PC-9 (cell line): ENCODE results near the gene MAN2A1. TPM values are rescaled to one million over a fixed set of nuclear protein-coding genes. Genes with fewer than 3 reads are reported as not detected.

Source experiments
- BruUV-seq: library from RNA; stranded (reverse); fragments of 400-500 nt; replicated peaks from 2 replicates; lab custom pipeline; 2021; lab: Mats Ljungman, UMichigan
- CTCF ChIA-PET: fragments of 300-600 bp; sonication (Branson Sonifier 250); formaldehyde crosslinking; loops from one replicate; lab custom pipeline; 2022; ENCODE audit warnings: antibody characterized with exemption; lab: Charles Lee
- POLR2A ChIA-PET: fragments of 300-600 bp; sonication (Branson Sonifier 250); formaldehyde crosslinking; loops from one replicate; lab custom pipeline; 2022; ENCODE audit warnings: antibody characterized with exemption; ENCODE audit not compliant: unreplicated experiment; lab: Charles Lee
- DNase-seq, 2 experiments: peaks; one replicate each; pipeline versions ENCODE4 v3.0.0 to v3.0.0-alpha.2; 2015 to 2022; ENCODE audit warnings: mixed read lengths in 1 of 2
- H2AFZ ChIP-seq: fragments of 200-600 bp; sonication (generic); 2 replicates; pipeline ENCODE4 v1.8.1; 2017; ENCODE audit warnings: antibody characterized with exemption
- H3F3A ChIP-seq: fragments of 200-600 bp; sonication (generic); 2 replicates; pipeline ENCODE4 v1.8.1; 2017; ENCODE audit warnings: antibody characterized with exemption, mild to moderate bottlenecking, low read depth; ENCODE audit not compliant: insufficient read depth
- H3K27ac ChIP-seq: fragments of 200-600 bp; sonication (generic); 2 replicates; pipeline ENCODE4 v1.6.1; 2016; ENCODE audit warnings: mixed run types
- H3K27me3 ChIP-seq: fragments of 200-600 bp; sonication (generic); 2 replicates; pipeline ENCODE4 v1.6.1; 2016; ENCODE audit warnings: low read depth, mixed run types; ENCODE audit not compliant: insufficient read depth
- H3K36me3 ChIP-seq: fragments of 200-600 bp; sonication (generic); 2 replicates; pipeline ENCODE4 v1.6.1; 2016; ENCODE audit warnings: low read depth, mixed run types
- H3K4me1 ChIP-seq: fragments of 200-600 bp; sonication (generic); replicated peaks from 2 replicates; pipeline ENCODE4 v1.6.1; 2016; ENCODE audit warnings: mixed run types; ENCODE audit not compliant: insufficient read depth
- H3K4me2 ChIP-seq: fragments of 200-600 bp; sonication (generic); 2 replicates; pipeline ENCODE4 v1.6.1; 2017; ENCODE audit warnings: mixed run types
- H3K4me3 ChIP-seq: fragments of 200-600 bp; sonication (generic); 2 replicates; pipeline ENCODE4 v1.6.1; 2016; ENCODE audit warnings: mixed run types
- H3K79me2 ChIP-seq: fragments of 200-600 bp; sonication (generic); 2 replicates; pipeline ENCODE4 v1.6.1; 2017; ENCODE audit warnings: low read depth, mixed run types
- H3K9me2 ChIP-seq: fragments of 200-600 bp; sonication (generic); 2 replicates; pipeline ENCODE4 v1.8.1; 2017; ENCODE audit warnings: mild to moderate bottlenecking; ENCODE audit not compliant: insufficient read depth
- H3K9me3 ChIP-seq: fragments of 200-600 bp; sonication (generic); 2 replicates; pipeline ENCODE4 v1.8.1; 2016; ENCODE audit warnings: low read depth; ENCODE audit not compliant: insufficient read depth
- H4K20me1 ChIP-seq: fragments of 200-600 bp; sonication (generic); 2 replicates; pipeline ENCODE4 v1.8.1; 2017; ENCODE audit not compliant: insufficient read depth
- CTCF ChIP-seq: fragments of 200-600 bp; sonication (generic); conservative IDR thresholded peaks from 2 replicates; pipeline ENCODE4 v1.6.1; 2017; ENCODE audit warnings: mixed run types, antibody characterized with exemption, mild to moderate bottlenecking, moderate library complexity
- EZH2 ChIP-seq: fragments of 200-600 bp; sonication (generic); IDR thresholded peaks from 2 replicates; pipeline ENCODE4 v1.8.0; 2017; ENCODE audit warnings: antibody characterized with exemption, low read depth
- intact Hi-C: fragments of 100-400 bp; cut with micrococcal nuclease; formaldehyde crosslinking; loops from one replicate; pipeline ENCODE4 v1.10.0; 2022; ENCODE audit not compliant: unreplicated experiment
- total RNA-seq: library from RNA; stranded (reverse); gene quantifications from 2 replicates; pipeline ENCODE4 v1.2.3, GENCODE V29; 2021

The MAN2A1 gene
- total RNA-seq, 1 experiment from 2014 or later: 27.3 TPM

- Histone ChIP-seq H2AFZ (no peak overlapping the region), H3F3A (no peaks in the 10 kb centered on the region), H3K4me2 (no peak overlapping the region), H3K9me3 (no peaks in the 10 kb centered on the region), H4K20me1 (no peaks in the 10 kb centered on the region; the same call in 1 of the 2 replicates), H3K4me1 (no peaks in the 10 kb centered on the region), H3K27ac (no peak overlapping the region), H3K27me3 (no peaks in the 10 kb centered on the region), H3K4me3 (no peak overlapping the region), H3K79me2 (0 out of 2 replicates have a peak, but pooled peaks cover 3% of the 10 kb centered on the region), H3K9me2 (no peaks in the 10 kb centered on the region), H3K36me3 (no peaks in the 10 kb centered on the region)
- POLR2A ChIA-PET: no interaction called here
- BruUV-seq: no TSS peak
- TF ChIP-seq CTCF (no peak), EZH2 (no peak)
- intact Hi-C loops: no loop called here
- CTCF ChIA-PET: no interaction called here
- DNase-seq: no peak
Observed at GRCh38 chr5:109703829-109704228, 14.1 kb downstream of the MAN2A1 start.

- Histone ChIP-seq H3K4me1 (no peaks in the 10 kb centered on the region), H4K20me1 (no peaks in the 10 kb centered on the region; the same call in 1 of the 2 replicates), H3K36me3 (no peaks in the 10 kb centered on the region), H2AFZ (no peak overlapping the region), H3F3A (no peaks in the 10 kb centered on the region), H3K27ac (no peak overlapping the region), H3K27me3 (no peaks in the 10 kb centered on the region), H3K4me3 (no peak overlapping the region), H3K79me2 (0 out of 2 replicates have a peak, but pooled peaks cover 3% of the 10 kb centered on the region), H3K9me3 (no peaks in the 10 kb centered on the region), H3K4me2 (no peak overlapping the region), H3K9me2 (no peaks in the 10 kb centered on the region)
- ChIA-PET POLR2A (no interaction called here), CTCF (no interaction called here)
- BruUV-seq: no TSS peak
- intact Hi-C loops: no loop called here
- no peak for DNase-seq
- TF ChIP-seq EZH2 (no peak), CTCF (no peak)
Observed at GRCh38 chr5:109704282-109704952, 14.7 kb downstream of the MAN2A1 start.

- Histone ChIP-seq H4K20me1 (no peaks in the 10 kb centered on the region; the same call in 1 of the 2 replicates), H3K4me2 (no peak overlapping the region), H3K36me3 (no peaks in the 10 kb centered on the region), H3K79me2 (0 out of 2 replicates have a peak, but pooled peaks cover 3% of the 10 kb centered on the region), H2AFZ (no peak overlapping the region), H3K4me3 (no peak overlapping the region), H3K9me3 (no peaks in the 10 kb centered on the region), H3K4me1 (no peaks in the 10 kb centered on the region), H3F3A (no peaks in the 10 kb centered on the region), H3K9me2 (no peaks in the 10 kb centered on the region), H3K27ac (no peak overlapping the region), H3K27me3 (no peaks in the 10 kb centered on the region)
- BruUV-seq: no TSS peak
- DNase-seq: no peak
- intact Hi-C loops: no loop called here
- ChIA-PET POLR2A (no interaction called here), CTCF (no interaction called here)
- TF ChIP-seq EZH2: no peak
- TF ChIP-seq CTCF: no peak
Observed at GRCh38 chr5:109705596-109705995, 15.9 kb downstream of the MAN2A1 start.
